Panc1 (cell line): ENCODE results near the gene LGALS14.

Experiments
- CTCF ChIP-seq: fragments of 450-650 bp; IDR thresholded peaks from 2 replicates; pipeline ENCODE4 v1.5.1; 2017; ENCODE audit warnings: mild to moderate bottlenecking
- POLR2AphosphoS5 ChIP-seq: IDR thresholded peaks from 2 replicates; pipeline ENCODE4 v1.6.1; 2012; ENCODE audit warnings: mild to moderate bottlenecking, low read depth, low read length, moderate library complexity
- SIN3A ChIP-seq: IDR thresholded peaks from 2 replicates; pipeline ENCODE4 v1.6.1; 2012; ENCODE audit warnings: low read depth, mild to moderate bottlenecking, low read length, moderate library complexity, borderline replicate concordance; ENCODE audit not compliant: insufficient read depth
- TCF7L2 ChIP-seq: IDR thresholded peaks from 2 replicates; pipeline ENCODE4 v1.6.1; 2011; ENCODE audit warnings: mild to moderate bottlenecking, low read depth, low read length, inconsistent platforms

GRCh38 chr19:39696387-39696786 is 7.9 kb upstream of the LGALS14 start:
- no peak for TF ChIP-seq SIN3A
- TF ChIP-seq CTCF, result no peak
- no peak for TF ChIP-seq POLR2AphosphoS5
- no peak for TF ChIP-seq TCF7L2
